PC-3 (cell line): Measurements from ENCODE around the gene MTMR11. TPM values are rescaled to one million over a fixed set of nuclear protein-coding genes. Genes with fewer than 3 reads are reported as not detected.

Experiments used
- ATAC-seq: fragments of 200-7000 bp; cut with Tn5 transposase; 2 replicates; pipeline ENCODE4 v1.9.1; 2020; ENCODE audit warnings: mild to moderate bottlenecking, moderate library complexity
- BruUV-seq: library from RNA; stranded (reverse); fragments of 400-500 nt; replicated peaks from 2 replicates; lab custom pipeline; 2021; lab: Mats Ljungman, UMichigan
- CTCF ChIA-PET: fragments of 300-600 bp; sonication (Branson Sonifier 250); formaldehyde crosslinking; loops from one replicate; lab custom pipeline; 2022; ENCODE audit warnings: antibody characterized with exemption; lab: Charles Lee
- POLR2A ChIA-PET: fragments of 300-600 bp; sonication (Branson Sonifier 250); formaldehyde crosslinking; loops from one replicate; lab custom pipeline; 2022; ENCODE audit warnings: antibody characterized with exemption; ENCODE audit not compliant: unreplicated experiment; lab: Charles Lee
- DNase-seq: peaks from one replicate; pipeline ENCODE4 v3.0.0-alpha.2; 2015
- H2AFZ ChIP-seq: fragments of 300-600 bp; sonication (generic); 2 replicates; pipeline ENCODE4 v1.6.0; 2016; ENCODE audit warnings: antibody characterized with exemption, low read length
- H3F3A ChIP-seq: fragments of 300-600 bp; sonication (generic); one replicate; pipeline ENCODE4 v1.6.0; 2017; ENCODE audit warnings: antibody characterized with exemption, low read length, control low read depth, mild to moderate bottlenecking; ENCODE audit not compliant: unreplicated experiment
- H3K27ac ChIP-seq: fragments of 300-600 bp; sonication (generic); 2 replicates; pipeline ENCODE4 v1.5.1; 2016; ENCODE audit warnings: mild to moderate bottlenecking, low read length
- H3K27me3 ChIP-seq: fragments of 300-600 bp; sonication (generic); 2 replicates; pipeline ENCODE4 v1.6.1; 2016; ENCODE audit warnings: low read length, mixed read lengths
- H3K36me3 ChIP-seq: fragments of 300-600 bp; sonication (generic); 2 replicates; pipeline ENCODE4 v1.6.1; 2016; ENCODE audit warnings: low read depth, mixed run types, low read length, mixed read lengths
- H3K4me1 ChIP-seq: fragments of 300-600 bp; sonication (generic); 2 replicates; pipeline ENCODE4 v1.5.1; 2016; ENCODE audit warnings: low read length; ENCODE audit not compliant: insufficient read depth
- H3K4me2 ChIP-seq: fragments of 300-600 bp; sonication (generic); 2 replicates; pipeline ENCODE4 v1.6.0; 2016; ENCODE audit warnings: low read length
- H3K4me3 ChIP-seq: fragments of 300-600 bp; sonication (generic); 2 replicates; pipeline ENCODE4 v1.5.1; 2016; ENCODE audit warnings: mild to moderate bottlenecking, low read length, mixed read lengths
- H3K79me2 ChIP-seq: fragments of 300-600 bp; sonication (generic); 2 replicates; pipeline ENCODE4 v1.6.1; 2017; ENCODE audit warnings: low read length, mixed read lengths
- H3K9ac ChIP-seq: fragments of 300-600 bp; sonication (generic); 2 replicates; pipeline ENCODE4 v1.6.0; 2016; ENCODE audit warnings: mild to moderate bottlenecking, low read length
- H3K9me2 ChIP-seq: fragments of 300-600 bp; sonication (generic); replicated peaks from 2 replicates; pipeline ENCODE4 v1.6.1; 2016; ENCODE audit warnings: mixed run types, low read length, mixed read lengths
- H3K9me3 ChIP-seq: fragments of 300-600 bp; sonication (generic); 2 replicates; pipeline ENCODE4 v1.6.1; 2016; ENCODE audit warnings: low read length, mixed read lengths
- H4K20me1 ChIP-seq: fragments of 300-600 bp; sonication (generic); 2 replicates; pipeline ENCODE4 v1.6.1; 2016; ENCODE audit warnings: low read length, mixed read lengths
- EZH2 ChIP-seq: fragments of 300-600 bp; sonication (generic); IDR thresholded peaks from one replicate; pipeline ENCODE4 v1.6.1; 2017; ENCODE audit warnings: antibody characterized with exemption, mild to moderate bottlenecking, low read length; ENCODE audit not compliant: unreplicated experiment
- EZH2phosphoT487 ChIP-seq: fragments of 300-600 bp; sonication (generic); IDR thresholded peaks from 2 replicates; pipeline ENCODE4 v1.6.1; 2018; ENCODE audit warnings: mild to moderate bottlenecking, antibody characterized with exemption, low read length, borderline replicate concordance
- intact Hi-C: fragments of 100-400 bp; cut with micrococcal nuclease; formaldehyde crosslinking; loops from 2 replicates; pipeline ENCODE4 v1.9.0; 2023
- total RNA-seq: library from RNA; depleted of rRNA; stranded (reverse); fragments of >200 nt; gene quantifications from 2 replicates; pipeline ENCODE4 v1.2.3, GENCODE V29; 2014
- TF ChIP-seq, protein P1 (sequence below): fragments of 300-600 bp; sonication (generic); conservative IDR thresholded peaks from 2 replicates; pipeline ENCODE4 v1.5.1; 2017; ENCODE audit warnings: antibody characterized with exemption, low read depth, mild to moderate bottlenecking, low read length

Gene MTMR11
- total RNA-seq, 1 experiment from 2014 or later = 5.1 TPM

DNA sequence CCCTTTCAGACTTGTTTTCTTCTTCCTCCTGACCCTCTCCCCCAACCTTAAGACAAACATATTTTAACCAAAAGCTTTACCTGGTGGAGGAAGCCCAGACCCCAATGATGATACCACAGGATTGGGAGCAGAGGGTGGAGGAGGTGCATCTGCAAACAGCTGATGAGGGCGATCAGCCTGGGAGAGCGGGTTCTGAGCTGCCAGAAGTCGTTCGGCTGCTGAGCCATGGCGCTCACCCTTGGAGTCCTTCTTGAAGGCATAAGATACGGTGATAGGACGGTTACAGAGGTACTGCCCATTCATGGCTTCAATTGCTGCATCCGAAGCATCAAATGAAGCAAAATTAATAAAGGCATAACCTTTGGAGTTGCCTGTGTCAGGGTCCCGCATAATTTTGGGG is 10.4 kb downstream of the MTMR11 start:
- no peaks in the 10 kb centered on the region for H3K27me3 ChIP-seq
- peak overlapping the region; percentile 93 for H3K4me3 ChIP-seq
- TSS peak; percentile 51 for BruUV-seq
- CTCF ChIA-PET = no interaction called here
- peaks cover 34% of the 10 kb centered on the region for H3K79me2 ChIP-seq
- TF ChIP-seq, protein P1, sequence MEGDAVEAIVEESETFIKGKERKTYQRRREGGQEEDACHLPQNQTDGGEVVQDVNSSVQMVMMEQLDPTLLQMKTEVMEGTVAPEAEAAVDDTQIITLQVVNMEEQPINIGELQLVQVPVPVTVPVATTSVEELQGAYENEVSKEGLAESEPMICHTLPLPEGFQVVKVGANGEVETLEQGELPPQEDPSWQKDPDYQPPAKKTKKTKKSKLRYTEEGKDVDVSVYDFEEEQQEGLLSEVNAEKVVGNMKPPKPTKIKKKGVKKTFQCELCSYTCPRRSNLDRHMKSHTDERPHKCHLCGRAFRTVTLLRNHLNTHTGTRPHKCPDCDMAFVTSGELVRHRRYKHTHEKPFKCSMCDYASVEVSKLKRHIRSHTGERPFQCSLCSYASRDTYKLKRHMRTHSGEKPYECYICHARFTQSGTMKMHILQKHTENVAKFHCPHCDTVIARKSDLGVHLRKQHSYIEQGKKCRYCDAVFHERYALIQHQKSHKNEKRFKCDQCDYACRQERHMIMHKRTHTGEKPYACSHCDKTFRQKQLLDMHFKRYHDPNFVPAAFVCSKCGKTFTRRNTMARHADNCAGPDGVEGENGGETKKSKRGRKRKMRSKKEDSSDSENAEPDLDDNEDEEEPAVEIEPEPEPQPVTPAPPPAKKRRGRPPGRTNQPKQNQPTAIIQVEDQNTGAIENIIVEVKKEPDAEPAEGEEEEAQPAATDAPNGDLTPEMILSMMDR = no peak
- no peak for TF ChIP-seq EZH2
- no peak for TF ChIP-seq EZH2phosphoT487
- POLR2A ChIA-PET = no interaction called here
- peaks cover 34% of the 10 kb centered on the region for H3K4me1 ChIP-seq
- H3K9me2 ChIP-seq = no peaks in the 10 kb centered on the region
- ATAC-seq (no peak), DNase-seq (no peak)
- H3K36me3 ChIP-seq = peaks cover 53% of the 10 kb centered on the region
- H3F3A ChIP-seq = no peaks in the 10 kb centered on the region
- intact Hi-C loops = no loop called here
- H3K27ac ChIP-seq = no peak overlapping the region
- H3K9me3 ChIP-seq = no peaks in the 10 kb centered on the region
- no peak overlapping the region for H2AFZ ChIP-seq
- peak overlapping the region; percentile 91; the same call in 1 of the 2 replicates for H3K9ac ChIP-seq
- peaks cover 27% of the 10 kb centered on the region; the same call in 1 of the 2 replicates for H4K20me1 ChIP-seq
- peak overlapping the region; percentile 86 for H3K4me2 ChIP-seq

DNA sequence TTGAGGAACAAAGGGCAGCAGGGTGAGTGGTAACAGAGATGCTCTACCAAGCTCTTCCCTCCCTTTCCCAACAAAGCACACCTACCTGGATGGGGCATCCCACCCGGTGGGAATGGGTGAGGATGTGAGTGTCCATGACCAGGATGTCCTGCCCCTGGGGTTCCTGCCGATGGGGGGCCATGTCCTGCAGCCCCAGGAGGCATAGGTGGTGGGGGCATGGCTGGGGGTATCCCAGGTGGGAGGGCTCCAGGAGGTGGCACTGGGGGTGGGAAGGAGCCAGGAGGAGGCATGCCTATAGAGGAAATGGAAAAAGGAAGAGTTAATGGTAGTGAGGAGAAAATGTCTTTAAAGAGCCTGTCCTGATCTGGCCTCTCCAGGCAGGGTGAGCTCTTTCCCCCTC is 10.9 kb downstream of the MTMR11 start:
- no TSS peak for BruUV-seq
- Histone ChIP-seq H3K27me3 (no peaks in the 10 kb centered on the region), H3K9me3 (no peaks in the 10 kb centered on the region), H3K9ac (no peak overlapping the region), H3K4me1 (peaks cover 28% of the 10 kb centered on the region), H3K27ac (no peak overlapping the region), H2AFZ (no peak overlapping the region), H3K4me2 (peak overlapping the region; percentile 86), H3K4me3 (peak overlapping the region; percentile 93), H3K9me2 (no peaks in the 10 kb centered on the region), H3K36me3 (peaks cover 53% of the 10 kb centered on the region), H3K79me2 (peaks cover 34% of the 10 kb centered on the region), H3F3A (no peaks in the 10 kb centered on the region), H4K20me1 (peaks cover 27% of the 10 kb centered on the region; the same call in 1 of the 2 replicates)
- ATAC-seq (no peak), DNase-seq (no peak)
- TF ChIP-seq EZH2 = no peak
- TF ChIP-seq, protein P1 = no peak
- TF ChIP-seq EZH2phosphoT487 = no peak
- intact Hi-C loops = no loop called here
- POLR2A ChIA-PET = no interaction called here
- CTCF ChIA-PET = no interaction called here

DNA sequence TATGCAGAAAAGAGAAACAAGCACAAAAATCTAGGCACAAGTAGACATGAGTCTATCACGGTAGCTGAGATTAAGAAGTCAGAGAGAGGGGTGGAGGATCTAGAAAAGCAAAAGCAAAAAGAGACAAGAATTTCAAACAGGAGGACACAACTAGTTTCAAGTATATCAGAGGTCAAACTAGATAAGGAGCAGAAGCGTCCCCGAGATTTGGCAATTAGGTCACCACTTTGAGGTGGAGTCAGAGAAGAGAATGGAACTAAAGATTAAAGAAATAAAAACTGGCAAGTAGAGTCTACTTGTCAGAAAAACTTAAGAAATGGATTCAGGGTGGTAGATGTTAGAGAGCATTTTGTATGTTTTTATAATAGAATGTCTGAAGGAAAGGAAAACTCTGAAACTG is 11.3 kb downstream of the MTMR11 start:
- no peaks in the 10 kb centered on the region for H3K9me2 ChIP-seq
- H3K4me1 ChIP-seq = peaks cover 28% of the 10 kb centered on the region
- no peaks in the 10 kb centered on the region for H3F3A ChIP-seq
- intact Hi-C loops = no loop called here
- ChIA-PET CTCF (interaction anchor here (0.6 kb wide), 1 partner anchor 38 kb away, joined by 3 read pairs; a partner anchor contains a TSS), POLR2A (no interaction called here)
- no peak overlapping the region for H3K9ac ChIP-seq
- H2AFZ ChIP-seq = no peak overlapping the region
- DNase-seq (no peak), ATAC-seq (no peak)
- H3K9me3 ChIP-seq = no peaks in the 10 kb centered on the region
- H3K4me3 ChIP-seq = peak overlapping the region; percentile 93
- no peaks in the 10 kb centered on the region for H3K27me3 ChIP-seq
- TF ChIP-seq EZH2phosphoT487 (no peak), EZH2 (no peak)
- TF ChIP-seq, protein P1 = no peak
- BruUV-seq = no TSS peak
- peaks cover 34% of the 10 kb centered on the region for H3K79me2 ChIP-seq
- H3K4me2 ChIP-seq = peak overlapping the region; percentile 86
- peaks cover 27% of the 10 kb centered on the region; the same call in 1 of the 2 replicates for H4K20me1 ChIP-seq
- H3K36me3 ChIP-seq = peaks cover 53% of the 10 kb centered on the region
- no peak overlapping the region for H3K27ac ChIP-seq
